HEK293 (cell line): ENCODE measurements around the gene PRKCQ.

Source experiments
- CTCF ChIA-PET: fragments of 350-600 bp; formaldehyde crosslinking; extraction: SDS; loops from one replicate; lab custom pipeline; 2021; ENCODE audit warnings: antibody characterized with exemption; lab: Yijun Ruan, JAX
- POLR2A ChIA-PET: fragments of 300-600 bp; formaldehyde crosslinking; extraction: SDS; loops from one replicate; lab custom pipeline; 2020; ENCODE audit warnings: antibody characterized with exemption, inconsistent platforms; lab: Yijun Ruan, JAX
- H3K27ac ChIP-seq: fragments of 200-500 bp; sonication (Bioruptor generic); 2 replicates; pipeline ENCODE4 v1.5.1; 2014; ENCODE audit warnings: low read depth, low read length, control low read depth, inconsistent platforms; ENCODE audit errors: extremely low read depth
- H3K36me3 ChIP-seq, 2 experiments: fragments of 200-500 bp in 1 of 2; sonication (Bioruptor generic) in 1 of 2; 1 replicate in 1 of 2; 2 replicates in 1 of 2; pipeline ENCODE4 v1.5.1; 2014 to 2017; ENCODE audit warnings: inconsistent platforms in 2 of 2, low read length in 2 of 2; ENCODE audit not compliant: control insufficient read depth in 2 of 2, insufficient read depth in 1 of 2
- H3K4me1 ChIP-seq: fragments of 200-500 bp; sonication (Bioruptor generic); 2 replicates; pipeline ENCODE4 v1.5.1; 2014; ENCODE audit warnings: mild to moderate bottlenecking, low read length, inconsistent platforms; ENCODE audit not compliant: control insufficient read depth, insufficient read depth
- H3K4me3 ChIP-seq: 2 replicates; pipeline ENCODE4 v1.5.1; 2011; ENCODE audit warnings: low read depth, mild to moderate bottlenecking, control low read depth, low read length, moderate library complexity
- H3K9me3 ChIP-seq: fragments of 200-500 bp; sonication (Bioruptor generic); 2 replicates; pipeline ENCODE4 v1.5.1; 2014; ENCODE audit warnings: low read depth, low read length, inconsistent platforms; ENCODE audit not compliant: control insufficient read depth, insufficient read depth
- KLF1 ChIP-seq: fragments of 450-650 bp; formaldehyde crosslinking; IDR thresholded peaks from 2 replicates; pipeline ENCODE4 v1.5.1; 2016; ENCODE audit warnings: missing biosample characterization, missing genetic modification characterization
- PRDM6 ChIP-seq: fragments of 450-650 bp; formaldehyde crosslinking; IDR thresholded peaks from 2 replicates; pipeline ENCODE4 v1.5.1; 2017; ENCODE audit warnings: missing biosample characterization, missing genetic modification characterization
- SP2 ChIP-seq: fragments of 450-650 bp; formaldehyde crosslinking; IDR thresholded peaks from 2 replicates; pipeline ENCODE4 v1.5.1; 2016; ENCODE audit warnings: missing biosample characterization, missing genetic modification characterization
- SP7 ChIP-seq: fragments of 450-650 bp; formaldehyde crosslinking; IDR thresholded peaks from 2 replicates; pipeline ENCODE4 v1.5.1; 2016; ENCODE audit warnings: missing biosample characterization, missing genetic modification characterization
- ZBTB20 ChIP-seq: fragments of 450-650 bp; formaldehyde crosslinking; IDR thresholded peaks from 2 replicates; pipeline ENCODE4 v1.5.1; 2016; ENCODE audit warnings: missing biosample characterization, missing genetic modification characterization
- ZBTB8A ChIP-seq: fragments of 450-650 bp; formaldehyde crosslinking; IDR thresholded peaks from 2 replicates; pipeline ENCODE4 v1.5.1; 2016; ENCODE audit warnings: missing biosample characterization, missing genetic modification characterization
- ZFP69B ChIP-seq: fragments of 450-650 bp; formaldehyde crosslinking; IDR thresholded peaks from 2 replicates; pipeline ENCODE4 v1.5.1; 2016; ENCODE audit warnings: missing biosample characterization, missing genetic modification characterization
- ZNF175 ChIP-seq: fragments of 450-650 bp; formaldehyde crosslinking; IDR thresholded peaks from 2 replicates; pipeline ENCODE4 v1.5.1; 2016; ENCODE audit warnings: missing biosample characterization, missing genetic modification characterization
- ZNF2 ChIP-seq: fragments of 450-650 bp; formaldehyde crosslinking; IDR thresholded peaks from 2 replicates; pipeline ENCODE4 v1.5.1; 2016; ENCODE audit warnings: missing biosample characterization, missing genetic modification characterization
- ZNF239 ChIP-seq: fragments of 450-650 bp; formaldehyde crosslinking; IDR thresholded peaks from 2 replicates; pipeline ENCODE4 v1.5.1; 2016; ENCODE audit warnings: missing biosample characterization, missing genetic modification characterization
- ZNF426 ChIP-seq: fragments of 450-650 bp; formaldehyde crosslinking; IDR thresholded peaks from 2 replicates; pipeline ENCODE4 v1.5.1; 2017; ENCODE audit warnings: missing biosample characterization, missing genetic modification characterization, mild to moderate bottlenecking, inconsistent platforms, moderate library complexity
- ZNF433 ChIP-seq: fragments of 450-650 bp; formaldehyde crosslinking; IDR thresholded peaks from 2 replicates; pipeline ENCODE4 v1.5.1; 2016; ENCODE audit warnings: missing biosample characterization, missing genetic modification characterization, low read depth
- ZNF518A ChIP-seq: fragments of 450-650 bp; formaldehyde crosslinking; conservative IDR thresholded peaks from 2 replicates; pipeline ENCODE4 v1.5.1; 2016; ENCODE audit warnings: low read depth, missing biosample characterization, missing genetic modification characterization
- ZNF580 ChIP-seq: fragments of 450-650 bp; formaldehyde crosslinking; IDR thresholded peaks from 2 replicates; pipeline ENCODE4 v1.5.1; 2016; ENCODE audit warnings: missing biosample characterization, missing genetic modification characterization
- ZNF624 ChIP-seq: fragments of 450-650 bp; formaldehyde crosslinking; IDR thresholded peaks from 2 replicates; pipeline ENCODE4 v1.5.1; 2017; ENCODE audit warnings: missing biosample characterization, missing genetic modification characterization
- ZNF645 ChIP-seq: fragments of 450-650 bp; formaldehyde crosslinking; IDR thresholded peaks from 2 replicates; pipeline ENCODE4; 2016; ENCODE audit warnings: missing biosample characterization, missing genetic modification characterization
- ZNF777 ChIP-seq: fragments of 450-650 bp; formaldehyde crosslinking; IDR thresholded peaks from 2 replicates; pipeline ENCODE4 v1.5.1; 2017; ENCODE audit warnings: missing biosample characterization, missing genetic modification characterization, borderline replicate concordance
- ZNF830 ChIP-seq: fragments of 450-650 bp; IDR thresholded peaks from 2 replicates; pipeline ENCODE4 v1.5.0; 2018; ENCODE audit warnings: missing biosample characterization, missing genetic modification characterization, low read depth, mild to moderate bottlenecking, moderate library complexity
- ZNF843 ChIP-seq: fragments of 450-650 bp; formaldehyde crosslinking; IDR thresholded peaks from 2 replicates; pipeline ENCODE4 v1.5.1; 2016; ENCODE audit warnings: missing biosample characterization, missing genetic modification characterization
- ZSCAN5A ChIP-seq: fragments of 450-650 bp; formaldehyde crosslinking; IDR thresholded peaks from 2 replicates; pipeline ENCODE4 v1.5.1; 2016; ENCODE audit warnings: missing biosample characterization, missing genetic modification characterization

Gene PRKCQ

DNA sequence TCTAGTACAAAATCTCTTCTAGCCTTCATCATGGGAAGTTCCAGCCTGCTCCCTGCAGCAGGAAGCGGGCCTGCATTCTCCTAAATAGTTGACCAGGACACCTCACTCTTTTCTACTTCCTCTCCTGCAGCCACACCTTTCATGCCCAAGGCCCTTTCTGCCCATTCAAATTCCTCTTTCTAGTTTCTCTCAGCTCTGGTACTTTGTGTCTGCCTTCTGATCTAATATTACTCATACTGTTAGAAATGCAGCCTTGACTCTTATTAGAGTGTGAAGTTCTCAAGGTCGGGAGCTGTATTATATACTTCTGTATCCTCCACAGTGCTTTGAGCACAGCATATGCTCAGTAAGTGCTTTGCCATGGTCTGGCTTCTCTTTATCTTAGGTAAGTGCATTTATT is 103.1 kb downstream of the PRKCQ start:
- Histone ChIP-seq H3K4me3 (no peak overlapping the region), H3K4me1 (no peaks in the 10 kb centered on the region), H3K27ac (no peak overlapping the region), H3K9me3 (no peaks in the 10 kb centered on the region)
- POLR2A ChIA-PET = no interaction called here
- CTCF ChIA-PET = interaction anchor here (0.6 kb wide), 1 partner anchor 105 kb away, joined by 3 read pairs; no protein-coding TSS in a partner anchor
- TF ChIP-seq ZNF830 (tag by site-specific recombination) (no peak), SP2 (tag by site-specific recombination) (no peak), ZNF843 (tag by site-specific recombination) (no peak), ZNF2 (tag by site-specific recombination) (no peak)
- TF ChIP-seq, all 188 proteins: peak for 0
- peaks cover 0 to 7% of the 10 kb centered on the region in 2 experiments; a peak in 2 of 3 replicates for H3K36me3 ChIP-seq

DNA sequence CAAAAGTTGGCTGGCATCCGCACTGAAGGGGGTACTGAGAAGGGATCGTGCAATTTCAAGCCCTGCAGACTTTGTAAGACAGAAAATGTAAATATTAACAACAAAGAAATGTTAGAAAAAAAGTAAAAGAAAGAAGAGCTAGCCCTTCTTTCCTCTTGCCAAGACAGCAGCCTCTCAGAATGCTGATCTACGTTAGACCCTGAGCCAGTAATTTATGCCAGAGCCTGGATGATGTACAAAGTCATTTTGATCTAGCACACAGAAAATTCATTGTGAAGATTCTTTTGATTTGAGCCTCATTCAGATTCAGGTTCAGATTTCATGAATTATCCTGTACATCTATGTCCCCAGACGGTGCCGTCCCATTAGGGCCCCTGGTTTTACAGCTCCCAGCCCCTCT is 105.2 kb downstream of the PRKCQ start:
- TF ChIP-seq ZNF645 (no peak), ZNF777 (tag by site-specific recombination) (no peak), ZBTB8A (tag by site-specific recombination) (no peak), ZSCAN5A (tag by site-specific recombination) (no peak), ZNF580 (tag by site-specific recombination) (no peak), ZNF426 (tag by site-specific recombination) (no peak), ZNF624 (no peak), ZFP69B (tag by site-specific recombination) (no peak), KLF1 (no peak), ZNF830 (tag by site-specific recombination) (no peak), ZNF175 (tag by site-specific recombination) (no peak), SP7 (tag by site-specific recombination) (no peak), ZNF518A (tag by site-specific recombination) (no peak), ZBTB20 (no peak), ZNF239 (tag by site-specific recombination) (no peak), ZNF433 (tag by site-specific recombination) (no peak), PRDM6 (tag by site-specific recombination) (no peak)
- TF ChIP-seq, all 188 proteins: peak for 0
- Histone ChIP-seq H3K36me3 (peaks cover 0 to 7% of the 10 kb centered on the region in 2 experiments; a peak in 1 of 3 replicates), H3K9me3 (no peaks in the 10 kb centered on the region), H3K27ac (no peak overlapping the region), H3K4me1 (no peaks in the 10 kb centered on the region), H3K4me3 (no peak overlapping the region)
- ChIA-PET POLR2A (no interaction called here), CTCF (no interaction called here)
